GM12874 (cell line): ENCODE measurements around the gene GNAI2.

Experiments
- TF ChIP-seq, protein P1 (sequence below): IDR thresholded peaks from 2 replicates; pipeline ENCODE4 v1.5.1; 2011; ENCODE audit warnings: low read depth, mild to moderate bottlenecking, control low read depth, low read length, moderate library complexity; ENCODE audit not compliant: insufficient read depth

GNAI2 gene

GRCh38 chr3:50201573-50202315 lies 34.3 kb upstream of the GNAI2 start:
- TF ChIP-seq, protein P1, sequence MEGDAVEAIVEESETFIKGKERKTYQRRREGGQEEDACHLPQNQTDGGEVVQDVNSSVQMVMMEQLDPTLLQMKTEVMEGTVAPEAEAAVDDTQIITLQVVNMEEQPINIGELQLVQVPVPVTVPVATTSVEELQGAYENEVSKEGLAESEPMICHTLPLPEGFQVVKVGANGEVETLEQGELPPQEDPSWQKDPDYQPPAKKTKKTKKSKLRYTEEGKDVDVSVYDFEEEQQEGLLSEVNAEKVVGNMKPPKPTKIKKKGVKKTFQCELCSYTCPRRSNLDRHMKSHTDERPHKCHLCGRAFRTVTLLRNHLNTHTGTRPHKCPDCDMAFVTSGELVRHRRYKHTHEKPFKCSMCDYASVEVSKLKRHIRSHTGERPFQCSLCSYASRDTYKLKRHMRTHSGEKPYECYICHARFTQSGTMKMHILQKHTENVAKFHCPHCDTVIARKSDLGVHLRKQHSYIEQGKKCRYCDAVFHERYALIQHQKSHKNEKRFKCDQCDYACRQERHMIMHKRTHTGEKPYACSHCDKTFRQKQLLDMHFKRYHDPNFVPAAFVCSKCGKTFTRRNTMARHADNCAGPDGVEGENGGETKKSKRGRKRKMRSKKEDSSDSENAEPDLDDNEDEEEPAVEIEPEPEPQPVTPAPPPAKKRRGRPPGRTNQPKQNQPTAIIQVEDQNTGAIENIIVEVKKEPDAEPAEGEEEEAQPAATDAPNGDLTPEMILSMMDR = no peak

GRCh38 chr3:50202353-50203112 lies 33.5 kb upstream of the GNAI2 start:
- TF ChIP-seq, protein P1 = no peak

GRCh38 chr3:50203113-50203808 lies 32.7 kb upstream of the GNAI2 start:
- TF ChIP-seq, protein P1 = no peak

DNA sequence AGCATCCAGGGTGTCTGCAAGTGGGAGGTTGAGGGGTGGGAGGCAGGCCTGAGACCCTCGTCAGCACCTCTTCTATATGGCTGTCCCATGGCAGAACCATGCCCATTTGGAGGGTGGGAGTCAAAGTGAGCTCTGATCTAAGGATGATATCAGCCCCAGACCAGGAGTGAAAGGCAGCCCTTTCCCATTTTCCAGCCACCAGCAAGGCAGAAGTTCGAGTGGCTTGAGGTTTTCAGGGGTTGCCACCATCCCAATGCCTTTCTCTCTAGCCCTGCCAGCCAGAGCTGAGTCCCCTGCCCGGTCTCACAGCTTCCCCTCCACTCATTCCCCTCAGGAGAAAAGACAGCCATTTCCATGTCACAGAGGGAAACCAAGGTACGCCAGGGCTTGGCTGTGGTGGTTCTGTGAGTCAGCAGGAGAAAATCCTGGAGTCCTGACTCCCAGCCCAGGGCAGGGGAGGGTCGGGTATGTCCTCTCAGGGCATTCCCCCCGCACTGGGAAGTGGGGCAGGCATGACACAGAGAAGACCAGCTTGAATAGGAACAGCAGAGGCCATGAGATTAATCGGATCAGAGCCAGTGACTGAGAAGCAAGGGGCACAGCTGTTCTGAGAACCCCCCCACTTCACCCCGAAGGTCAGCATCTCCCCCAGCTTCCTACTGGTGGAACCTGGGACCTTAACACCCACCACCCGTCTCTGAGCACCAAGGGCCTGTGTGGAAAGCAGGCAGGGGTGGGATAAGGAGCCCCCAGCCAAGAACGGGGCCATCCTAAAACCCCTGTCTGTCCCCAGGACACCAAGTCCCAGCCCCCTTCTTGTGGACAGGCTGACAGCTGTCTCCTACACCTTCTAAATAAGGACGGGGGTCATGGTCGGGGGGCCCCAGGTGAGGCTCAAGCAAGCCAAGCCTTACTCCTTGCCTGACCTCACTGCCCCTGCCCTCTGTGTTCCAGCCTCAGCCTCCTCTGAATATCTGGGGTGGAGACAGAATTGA lies 31.9 kb upstream of the GNAI2 start:
- TF ChIP-seq, protein P1 = no peak

GRCh38 chr3:50204804-50205412 lies 31.1 kb upstream of the GNAI2 start, which contains the start of gene SLC38A3:
Gene SLC38A3, plus strand, starts transcription at chr3:50205271. Its CDS starts 8,929 bp downstream, at chr3:50214200.
- TF ChIP-seq, protein P1 = no peak

DNA sequence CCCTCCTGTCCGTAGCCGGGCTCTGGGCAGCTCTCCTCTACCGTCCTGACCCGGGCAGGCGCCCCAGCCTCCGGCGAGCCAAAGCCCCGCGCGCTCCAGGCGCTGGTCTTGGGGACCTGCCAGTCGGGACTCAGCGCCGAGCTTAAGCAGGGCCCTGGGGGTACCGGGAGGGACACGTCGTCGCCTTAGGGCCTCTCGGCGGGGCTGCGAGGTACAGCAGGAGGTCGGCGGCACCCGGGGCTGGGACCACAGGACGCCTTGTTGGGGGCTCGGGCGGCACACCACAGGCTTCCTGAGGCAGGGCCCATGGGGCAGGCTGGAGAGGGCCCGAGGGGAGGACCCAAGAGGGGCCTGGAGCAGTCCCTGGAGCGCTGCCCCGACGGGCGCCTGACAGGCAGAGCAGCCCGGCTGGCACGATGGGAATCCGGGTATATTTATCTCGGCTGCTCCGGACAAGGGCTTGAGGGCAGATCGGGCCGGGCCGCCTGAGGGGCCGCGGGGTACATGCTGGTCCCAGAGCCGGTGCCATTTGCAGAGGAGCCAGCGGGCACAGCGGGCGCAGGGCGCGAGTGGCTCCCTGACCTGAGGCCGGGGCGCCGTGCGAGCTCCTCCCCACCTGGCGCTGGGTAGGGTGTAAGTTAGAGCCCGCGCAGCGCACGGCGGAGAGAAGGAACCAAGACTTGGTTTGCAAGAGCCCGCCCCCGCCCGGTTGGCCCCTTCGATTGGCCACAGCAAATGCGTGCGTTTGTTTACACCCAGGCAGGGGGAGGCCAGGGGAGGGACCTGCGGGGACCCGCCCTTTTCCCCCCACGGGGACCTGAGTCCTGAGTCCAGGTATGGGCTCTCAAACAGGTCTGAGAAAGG lies 30.4 kb upstream of the GNAI2 start:
- TF ChIP-seq, protein P1 = no peak
